Sigmoid colon (tissue), 7 donors: Measurements from ENCODE around the gene NR2C1. TPM values are rescaled to one million over a fixed set of nuclear protein-coding genes. Genes with fewer than 3 reads are reported as not detected.

Experiments used
- DNase-seq: peaks from one replicate; pipeline ENCODE4 v3.0.0-alpha.2; 2019
- H3K27ac ChIP-seq, 4 donors: fragments of 200-600 bp; sonication (generic); one replicate each; pipeline ENCODE4 v1.5.1; 2016 to 2019; ENCODE audit warnings: mild to moderate bottlenecking in 1 of 4
- H3K27me3 ChIP-seq, 3 donors: fragments of 200-600 bp; sonication (generic); one replicate each; pipeline ENCODE4 v1.5.1; 2019; ENCODE audit warnings: mild to moderate bottlenecking in 1 of 3
- H3K36me3 ChIP-seq, 4 donors: fragments of 200-600 bp; sonication (generic); one replicate each; pipeline ENCODE4 v1.5.1; 2016 to 2019
- H3K4me1 ChIP-seq, 4 donors: fragments of 200-600 bp; sonication (generic); one replicate each; pipeline ENCODE4 v1.5.1; 2017 to 2019
- H3K4me3 ChIP-seq, 4 donors: fragments of 200-600 bp; sonication (generic); one replicate each; pipeline ENCODE4 v1.5.1; 2017 to 2019; ENCODE audit warnings: mild to moderate bottlenecking in 2 of 4, moderate library complexity in 1 of 4
- H3K9me3 ChIP-seq, 4 donors: fragments of 200-600 bp in 3 of 4; sonication (generic) in 3 of 4; one replicate each; pipeline versions ENCODE4 v1.5.1 to v1.6.1; 2013 to 2019
- EP300 ChIP-seq, 4 donors: sonication (generic); formaldehyde crosslinking; IDR thresholded peaks; one replicate each; pipeline ENCODE4 v1.6.1; 2017; ENCODE audit warnings: antibody characterized with exemption in 4 of 4
- POLR2A ChIP-seq, 2 donors: fragments of 450-650 bp; IDR thresholded peaks; one replicate each; pipeline ENCODE4 v1.6.1; 2016; ENCODE audit warnings: antibody characterized with exemption in 2 of 2, mild to moderate bottlenecking in 2 of 2, moderate library complexity in 2 of 2
- POLR2AphosphoS5 ChIP-seq, 4 donors: sonication (generic); formaldehyde crosslinking; IDR thresholded peaks; one replicate each; pipeline ENCODE4 v1.6.1; 2017; ENCODE audit warnings: antibody characterized with exemption in 4 of 4
- WGBS, 2 donors: extraction: QIAGEN DNeasy Blood & Tissue Kit; methylation state at CpG; one replicate each; pipeline ENCODE4 v1.1.7; 2013; 5-methylcytosine and 5-hydroxymethylcytosine counted together
- intact Hi-C: fragments of 100-400 bp; cut with DNase I; formaldehyde crosslinking; loops from one replicate; pipeline ENCODE4 v1.15.1; 2023
- polyA plus RNA-seq, 3 donors: library from polyadenylated mRNA; stranded (reverse); fragments of 200-250 nt; gene quantifications; one replicate each; pipeline ENCODE4 v1.2.3, GENCODE V29; 2013
- total RNA-seq, 4 donors: library from RNA; depleted of rRNA; stranded (reverse); fragments of >200 nt; gene quantifications; one replicate each; pipeline ENCODE4 v1.1.0, GENCODE V29; 2016
- TF ChIP-seq, protein P1 (sequence below), 4 experiments: fragments of 450-650 bp in 3 of 4; fragments of 200-600 bp in 1 of 4; IDR thresholded peaks; one replicate each; pipeline ENCODE4 v1.5.1; 2016 to 2019; ENCODE audit warnings: antibody characterized with exemption in 4 of 4, mild to moderate bottlenecking in 3 of 4, moderate library complexity in 2 of 4
- donor health status: healthy with polysubstance abuse.
- donor health status: Bipolar disorder and iron deficiency.
- donor health status: healthy.

Gene NR2C1
- total and polyA plus RNA-seq, 7 donors, result 7.8 to 78.1 (median 28.8) TPM

- Histone ChIP-seq H3K27me3 (no peaks in the 10 kb centered on the region), H3K4me1 (no peaks in the 10 kb centered on the region), H3K9me3 (no peaks in the 10 kb centered on the region), H3K36me3 (peaks cover 0 to 81% (median 18%) of the 10 kb centered on the region in 4 donors), H3K27ac (no peak overlapping the region), H3K4me3 (no peak overlapping the region)
- 95 to 96% methylated on average over 4 of the region's 4 CpGs for WGBS, 2 donors
- TF ChIP-seq POLR2AphosphoS5 (IDR thresholded peaks at IDR 0.05), result no peak
- TF ChIP-seq, protein P1, sequence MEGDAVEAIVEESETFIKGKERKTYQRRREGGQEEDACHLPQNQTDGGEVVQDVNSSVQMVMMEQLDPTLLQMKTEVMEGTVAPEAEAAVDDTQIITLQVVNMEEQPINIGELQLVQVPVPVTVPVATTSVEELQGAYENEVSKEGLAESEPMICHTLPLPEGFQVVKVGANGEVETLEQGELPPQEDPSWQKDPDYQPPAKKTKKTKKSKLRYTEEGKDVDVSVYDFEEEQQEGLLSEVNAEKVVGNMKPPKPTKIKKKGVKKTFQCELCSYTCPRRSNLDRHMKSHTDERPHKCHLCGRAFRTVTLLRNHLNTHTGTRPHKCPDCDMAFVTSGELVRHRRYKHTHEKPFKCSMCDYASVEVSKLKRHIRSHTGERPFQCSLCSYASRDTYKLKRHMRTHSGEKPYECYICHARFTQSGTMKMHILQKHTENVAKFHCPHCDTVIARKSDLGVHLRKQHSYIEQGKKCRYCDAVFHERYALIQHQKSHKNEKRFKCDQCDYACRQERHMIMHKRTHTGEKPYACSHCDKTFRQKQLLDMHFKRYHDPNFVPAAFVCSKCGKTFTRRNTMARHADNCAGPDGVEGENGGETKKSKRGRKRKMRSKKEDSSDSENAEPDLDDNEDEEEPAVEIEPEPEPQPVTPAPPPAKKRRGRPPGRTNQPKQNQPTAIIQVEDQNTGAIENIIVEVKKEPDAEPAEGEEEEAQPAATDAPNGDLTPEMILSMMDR (IDR thresholded peaks at IDR 0.05), result no peak
- TF ChIP-seq EP300 (IDR thresholded peaks at IDR 0.05), result no peak
- TF ChIP-seq POLR2A (IDR thresholded peaks at IDR 0.05), result no peak
- intact Hi-C loops, result no loop called here
- no peak for DNase-seq
These were observed 22.2 kb downstream of the NR2C1 start for GRCh38 chr12:95051241-95051640.

DNA sequence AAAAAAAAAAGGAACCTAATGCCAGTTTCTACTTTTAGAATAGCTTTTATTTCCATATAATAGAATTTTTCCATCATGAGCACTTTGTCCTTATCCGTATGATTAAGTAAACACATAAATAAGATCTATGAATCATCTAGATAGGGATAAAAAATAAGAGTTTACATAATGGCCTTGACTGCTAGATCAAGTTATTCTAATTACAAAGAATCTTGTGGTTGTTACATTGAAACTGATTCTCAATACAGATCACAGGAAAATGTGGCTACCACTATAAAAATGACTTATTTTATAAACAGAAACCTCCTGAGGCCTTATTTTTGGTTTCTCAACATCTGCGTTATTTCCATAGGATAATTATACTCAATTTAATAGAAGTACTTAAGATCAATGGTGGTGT is 35.5 kb downstream of the NR2C1 start:
- intact Hi-C loops, result no loop called here
- no peak for DNase-seq
- Histone ChIP-seq H3K4me1 (no peaks in the 10 kb centered on the region), H3K4me3 (no peak overlapping the region), H3K9me3 (no peaks in the 10 kb centered on the region), H3K36me3 (peaks cover 0 to 74% (median 3%) of the 10 kb centered on the region in 4 donors), H3K27ac (no peak overlapping the region), H3K27me3 (no peaks in the 10 kb centered on the region)
- TF ChIP-seq EP300 (IDR thresholded peaks at IDR 0.05) (no peak), POLR2A (IDR thresholded peaks at IDR 0.05) (no peak), POLR2AphosphoS5 (IDR thresholded peaks at IDR 0.05) (no peak)
- TF ChIP-seq, protein P1 (IDR thresholded peaks at IDR 0.05), result no peak
- 80 to 84% methylated on average over 2 of the region's 2 CpGs for WGBS, 2 donors

DNA sequence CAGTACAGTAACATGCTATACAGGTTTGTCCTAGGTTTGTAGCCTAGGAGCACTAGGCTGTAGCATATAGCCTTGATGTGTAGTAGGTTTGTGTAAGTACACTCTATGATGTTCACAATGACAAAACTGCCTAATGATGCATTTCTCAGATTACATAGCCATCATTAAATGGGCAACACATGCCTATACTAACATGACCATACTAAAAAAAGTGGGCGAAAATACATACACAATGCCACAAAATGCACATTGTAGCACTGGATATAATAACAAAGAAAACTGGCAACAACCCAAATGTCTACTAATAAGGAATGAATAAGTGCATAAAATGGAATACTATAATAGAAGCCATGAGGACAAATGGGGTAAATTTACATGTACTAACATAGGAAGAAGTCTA is 38.7 kb downstream of the NR2C1 start:
- Histone ChIP-seq H3K4me1 (no peaks in the 10 kb centered on the region), H3K9me3 (no peaks in the 10 kb centered on the region), H3K36me3 (peaks cover 0 to 84% (median 7%) of the 10 kb centered on the region in 4 donors), H3K27me3 (no peaks in the 10 kb centered on the region), H3K27ac (no peak overlapping the region), H3K4me3 (no peak overlapping the region)
- 93 to 97% methylated on average over 1 of the region's 1 CpG for WGBS, 2 donors
- DNase-seq, result no peak
- TF ChIP-seq, protein P1 (IDR thresholded peaks at IDR 0.05), result no peak
- no peak for TF ChIP-seq EP300 (IDR thresholded peaks at IDR 0.05)
- no peak for TF ChIP-seq POLR2AphosphoS5 (IDR thresholded peaks at IDR 0.05)
- no peak for TF ChIP-seq POLR2A (IDR thresholded peaks at IDR 0.05)
- intact Hi-C loops, result no loop called here

GRCh38 chr12:95022477-95022876 is 50.9 kb downstream of the NR2C1 start:
- Histone ChIP-seq H3K4me1 (no peaks in the 10 kb centered on the region), H3K36me3 (peaks cover 0 to 52% (median 8%) of the 10 kb centered on the region in 4 donors), H3K27me3 (no peaks in the 10 kb centered on the region), H3K9me3 (no peaks in the 10 kb centered on the region), H3K4me3 (no peak overlapping the region), H3K27ac (no peak overlapping the region)
- intact Hi-C loops, result no loop called here
- TF ChIP-seq POLR2AphosphoS5 (IDR thresholded peaks at IDR 0.05), result no peak
- WGBS, 2 donors, result 94 to 95% methylated on average over 2 of the region's 2 CpGs
- no peak for DNase-seq

GRCh38 chr12:95017482-95017881 is 55.9 kb downstream of the NR2C1 start:
- intact Hi-C loops, result no loop called here
- no peaks in the 10 kb centered on the region for H3K9me3 ChIP-seq
- H3K27me3 ChIP-seq, result no peaks in the 10 kb centered on the region
- H3K4me1 ChIP-seq, result no peaks in the 10 kb centered on the region
- no peak overlapping the region for H3K27ac ChIP-seq
- TF ChIP-seq POLR2A (IDR thresholded peaks at IDR 0.05) (no peak), EP300 (IDR thresholded peaks at IDR 0.05) (no peak), POLR2AphosphoS5 (IDR thresholded peaks at IDR 0.05) (no peak)
- TF ChIP-seq, protein P1 (IDR thresholded peaks at IDR 0.05), result no peak
- H3K4me3 ChIP-seq, result no peak overlapping the region
- H3K36me3 ChIP-seq, result peaks cover 0 to 14% (median under 1%) of the 10 kb centered on the region in 4 donors
- 66 to 78% methylated on average over 1 of the region's 1 CpG for WGBS, 2 donors
- DNase-seq, result no peak
